ENCODE measurements around the gene RPP14.
"Not testable (repeated sequence)": the region's sequence is repeated elsewhere in the genome, so short reads cannot be mapped to it uniquely, and the experiment has no call there.

RPP14 gene

GRCh38 chr3:58331593-58332152 is 25.6 kb downstream of the RPP14 start:
- in situ Hi-C loops (cut with MboI; ENCODE audit: low sequenced_read_pairs), result no loop called here

GRCh38 chr3:58332575-58333188 is 26.6 kb downstream of the RPP14 start, which contains the start of gene PXK:
Gene PXK (plus strand): TSS chr3:58332892. CDS start chr3:58332989, 97 bp downstream.
- in situ Hi-C loops (cut with MboI; ENCODE audit: low sequenced_read_pairs), result no loop called here

GRCh38 chr3:58333206-58334012 is 27.4 kb downstream of the RPP14 start:
- in situ Hi-C loops (cut with MboI; ENCODE audit: low sequenced_read_pairs), result no loop called here

- in situ Hi-C loops (cut with MboI; ENCODE audit: low sequenced_read_pairs), result no loop called here
Measured at GRCh38 chr3:58334013-58334321, 27.9 kb downstream of the RPP14 start.

- in situ Hi-C loops (cut with MboI; ENCODE audit: low sequenced_read_pairs), result no loop called here
Measured at GRCh38 chr3:58334506-58334884, 28.4 kb downstream of the RPP14 start.

GRCh38 chr3:58335652-58335947 is 29.6 kb downstream of the RPP14 start:
- in situ Hi-C loops (cut with MboI; ENCODE audit: low sequenced_read_pairs), result no loop called here

- in situ Hi-C loops (cut with MboI; ENCODE audit: low sequenced_read_pairs), result no loop called here
Measured at GRCh38 chr3:58336135-58336882, 30.3 kb downstream of the RPP14 start.

- in situ Hi-C loops (cut with MboI; ENCODE audit: low sequenced_read_pairs), result no loop called here
Measured at GRCh38 chr3:58337190-58337589, 31.1 kb downstream of the RPP14 start.

- in situ Hi-C loops (cut with MboI; ENCODE audit: low sequenced_read_pairs), result not testable (repeated sequence)
Measured at GRCh38 chr3:58339146-58339545, 33.1 kb downstream of the RPP14 start.

GRCh38 chr3:58340594-58341244 is 34.7 kb downstream of the RPP14 start:
- in situ Hi-C loops (cut with MboI; ENCODE audit: low sequenced_read_pairs), result no loop called here

GRCh38 chr3:58341376-58341775 is 35.3 kb downstream of the RPP14 start:
- in situ Hi-C loops (cut with MboI; ENCODE audit: low sequenced_read_pairs), result no loop called here

GRCh38 chr3:58342676-58343075 is 36.6 kb downstream of the RPP14 start:
- in situ Hi-C loops (cut with MboI; ENCODE audit: low sequenced_read_pairs), result no loop called here

- in situ Hi-C loops (cut with MboI; ENCODE audit: low sequenced_read_pairs), result no loop called here
Measured at GRCh38 chr3:58345457-58345856, 39.4 kb downstream of the RPP14 start.

GRCh38 chr3:58346368-58346767 is 40.3 kb downstream of the RPP14 start:
- in situ Hi-C loops (cut with MboI; ENCODE audit: low sequenced_read_pairs), result no loop called here

- in situ Hi-C loops (cut with MboI; ENCODE audit: low sequenced_read_pairs), result no loop called here
Measured at GRCh38 chr3:58347984-58348383, 41.9 kb downstream of the RPP14 start.

- in situ Hi-C loops (cut with MboI; ENCODE audit: low sequenced_read_pairs), result no loop called here
Measured at GRCh38 chr3:58349792-58350626, 44.0 kb downstream of the RPP14 start.

GRCh38 chr3:58350627-58351013 is 44.6 kb downstream of the RPP14 start:
- in situ Hi-C loops (cut with MboI; ENCODE audit: low sequenced_read_pairs), result no loop called here

GRCh38 chr3:58351920-58352319 is 45.9 kb downstream of the RPP14 start:
- in situ Hi-C loops (cut with MboI; ENCODE audit: low sequenced_read_pairs), result no loop called here

GRCh38 chr3:58352626-58353025 is 46.6 kb downstream of the RPP14 start:
- in situ Hi-C loops (cut with MboI; ENCODE audit: low sequenced_read_pairs), result no loop called here
